Effector memory CD4-positive, alpha-beta T cell (primary cell): ENCODE results near the gene DYDC2.
"Not testable (repeated sequence)": the region's sequence is repeated elsewhere in the genome, so short reads cannot be mapped to it uniquely, and the experiment has no call there.

Source experiments
- DNase-seq, 3 donors: peaks; one replicate each; pipeline ENCODE4 v3.0.0-alpha.2; 2020
- H3K27ac ChIP-seq: 2 replicates; pipeline ENCODE4 v1.7.0; 2013; ENCODE audit warnings: mild to moderate bottlenecking, low read length, moderate library complexity; ENCODE audit not compliant: insufficient read depth, poor library complexity, severe bottlenecking
- H3K27me3 ChIP-seq: replicated peaks from 2 replicates; pipeline ENCODE4 v1.7.0; 2013; ENCODE audit warnings: mild to moderate bottlenecking, low read length; ENCODE audit not compliant: insufficient read depth, control insufficient read depth, poor library complexity, severe bottlenecking
- H3K36me3 ChIP-seq: 2 replicates; pipeline ENCODE4 v1.7.0; 2013; ENCODE audit warnings: mild to moderate bottlenecking, low read length, moderate library complexity; ENCODE audit not compliant: control insufficient read depth, insufficient read depth
- H3K4me1 ChIP-seq: 2 replicates; pipeline ENCODE4 v1.7.0; 2013; ENCODE audit warnings: low read length, mild to moderate bottlenecking; ENCODE audit not compliant: control insufficient read depth, insufficient read depth, poor library complexity, severe bottlenecking
- H3K4me3 ChIP-seq: 2 replicates; pipeline ENCODE4 v1.7.0; 2013; ENCODE audit warnings: low read length, low read depth, mild to moderate bottlenecking; ENCODE audit not compliant: insufficient read depth, poor library complexity, severe bottlenecking
- H3K9me3 ChIP-seq: 2 replicates; pipeline ENCODE4 v1.7.0; 2013; ENCODE audit warnings: mild to moderate bottlenecking, low read length, moderate library complexity; ENCODE audit not compliant: control insufficient read depth

Gene DYDC2

GRCh38 chr10:80358925-80359324 lies 2.3 kb downstream of the DYDC2 start:
- DNase-seq, H3K27ac ChIP-seq, H3K36me3 ChIP-seq, H3K9me3 ChIP-seq, H3K4me3 ChIP-seq, H3K4me1 ChIP-seq: not testable (repeated sequence)
- peaks cover 25% of the 10 kb centered on the region for H3K27me3 ChIP-seq

GRCh38 chr10:80359644-80360043 lies 3.1 kb downstream of the DYDC2 start:
- H3K27ac ChIP-seq: no peak overlapping the region
- DNase-seq: no peak
- no peaks in the 10 kb centered on the region for H3K36me3 ChIP-seq
- H3K27me3 ChIP-seq: peaks cover 25% of the 10 kb centered on the region
- no peaks in the 10 kb centered on the region for H3K9me3 ChIP-seq
- H3K4me3 ChIP-seq: no peak overlapping the region
- no peaks in the 10 kb centered on the region for H3K4me1 ChIP-seq

GRCh38 chr10:80365510-80365909 lies 8.9 kb downstream of the DYDC2 start:
- Histone ChIP-seq H3K36me3 (no peaks in the 10 kb centered on the region), H3K27me3 (no peaks in the 10 kb centered on the region), H3K27ac (no peak overlapping the region), H3K4me1 (no peaks in the 10 kb centered on the region), H3K9me3 (no peaks in the 10 kb centered on the region), H3K4me3 (no peak overlapping the region)
- DNase-seq: no peak

- H3K9me3 ChIP-seq: no peaks in the 10 kb centered on the region
- no peaks in the 10 kb centered on the region for H3K27me3 ChIP-seq
- no peak for DNase-seq
- no peak overlapping the region for H3K27ac ChIP-seq
- no peaks in the 10 kb centered on the region for H3K4me1 ChIP-seq
- no peaks in the 10 kb centered on the region for H3K36me3 ChIP-seq
- no peak overlapping the region for H3K4me3 ChIP-seq
Observed at GRCh38 chr10:80371467-80371866, 14.9 kb downstream of the DYDC2 start.

GRCh38 chr10:80372675-80373074 lies 16.1 kb downstream of the DYDC2 start:
- Histone ChIP-seq H3K27me3 (no peaks in the 10 kb centered on the region), H3K4me3 (no peak overlapping the region), H3K9me3 (no peaks in the 10 kb centered on the region), H3K27ac (no peak overlapping the region), H3K36me3 (no peaks in the 10 kb centered on the region), H3K4me1 (no peaks in the 10 kb centered on the region)
- no peak for DNase-seq

- no peak overlapping the region for H3K4me3 ChIP-seq
- H3K27me3 ChIP-seq: no peaks in the 10 kb centered on the region
- no peak for DNase-seq
- no peak overlapping the region for H3K27ac ChIP-seq
- H3K4me1 ChIP-seq: no peaks in the 10 kb centered on the region
- no peaks in the 10 kb centered on the region for H3K36me3 ChIP-seq
- H3K9me3 ChIP-seq: no peaks in the 10 kb centered on the region
Observed at GRCh38 chr10:80373502-80373901, 16.9 kb downstream of the DYDC2 start.

- H3K4me3 ChIP-seq: no peak overlapping the region
- no peaks in the 10 kb centered on the region for H3K27me3 ChIP-seq
- H3K4me1 ChIP-seq: no peaks in the 10 kb centered on the region
- no peaks in the 10 kb centered on the region for H3K36me3 ChIP-seq
- no peak overlapping the region for H3K27ac ChIP-seq
- DNase-seq: no peak
- no peaks in the 10 kb centered on the region for H3K9me3 ChIP-seq
Observed at GRCh38 chr10:80379701-80380100, 23.1 kb downstream of the DYDC2 start.

- no peak for DNase-seq
- Histone ChIP-seq H3K36me3 (no peaks in the 10 kb centered on the region), H3K27me3 (no peaks in the 10 kb centered on the region), H3K27ac (no peak overlapping the region), H3K4me3 (no peak overlapping the region), H3K9me3 (no peaks in the 10 kb centered on the region), H3K4me1 (no peaks in the 10 kb centered on the region)
Observed at GRCh38 chr10:80380185-80380584, 23.6 kb downstream of the DYDC2 start.

- no peaks in the 10 kb centered on the region for H3K9me3 ChIP-seq
- H3K36me3 ChIP-seq: no peaks in the 10 kb centered on the region
- no peak overlapping the region for H3K4me3 ChIP-seq
- H3K27me3 ChIP-seq: no peaks in the 10 kb centered on the region
- DNase-seq: peak in 1 of 3 donors; percentile 43
- no peaks in the 10 kb centered on the region for H3K4me1 ChIP-seq
- no peak overlapping the region for H3K27ac ChIP-seq
Observed at GRCh38 chr10:80382989-80383388, 26.4 kb downstream of the DYDC2 start.

GRCh38 chr10:80390740-80391139 lies 34.2 kb downstream of the DYDC2 start:
- Histone ChIP-seq H3K36me3 (no peaks in the 10 kb centered on the region), H3K27ac (no peak overlapping the region), H3K27me3 (peaks cover 4% of the 10 kb centered on the region), H3K4me3 (no peak overlapping the region), H3K9me3 (no peaks in the 10 kb centered on the region), H3K4me1 (no peaks in the 10 kb centered on the region)
- no peak for DNase-seq

GRCh38 chr10:80392250-80392649 lies 35.7 kb downstream of the DYDC2 start:
- Histone ChIP-seq H3K27me3 (peaks cover 4% of the 10 kb centered on the region), H3K4me1 (no peaks in the 10 kb centered on the region), H3K4me3 (no peak overlapping the region), H3K27ac (no peak overlapping the region), H3K9me3 (no peaks in the 10 kb centered on the region), H3K36me3 (no peaks in the 10 kb centered on the region)
- DNase-seq: no peak
